Measurements from ENCODE around the gene TSPYL1. TPM values are rescaled to one million over a fixed set of nuclear protein-coding genes. Genes with fewer than 3 reads are reported as not detected.
A peak's percentile ranks its signal among the peaks of the same experiment; 100 is the strongest.

TSPYL1 gene
- total and polyA plus RNA-seq, 2 of the 8 experiments (the other 6 are each of a cell fraction or from before 2014, with no cell fraction given): 33.2 to 79.1 TPM

DNA sequence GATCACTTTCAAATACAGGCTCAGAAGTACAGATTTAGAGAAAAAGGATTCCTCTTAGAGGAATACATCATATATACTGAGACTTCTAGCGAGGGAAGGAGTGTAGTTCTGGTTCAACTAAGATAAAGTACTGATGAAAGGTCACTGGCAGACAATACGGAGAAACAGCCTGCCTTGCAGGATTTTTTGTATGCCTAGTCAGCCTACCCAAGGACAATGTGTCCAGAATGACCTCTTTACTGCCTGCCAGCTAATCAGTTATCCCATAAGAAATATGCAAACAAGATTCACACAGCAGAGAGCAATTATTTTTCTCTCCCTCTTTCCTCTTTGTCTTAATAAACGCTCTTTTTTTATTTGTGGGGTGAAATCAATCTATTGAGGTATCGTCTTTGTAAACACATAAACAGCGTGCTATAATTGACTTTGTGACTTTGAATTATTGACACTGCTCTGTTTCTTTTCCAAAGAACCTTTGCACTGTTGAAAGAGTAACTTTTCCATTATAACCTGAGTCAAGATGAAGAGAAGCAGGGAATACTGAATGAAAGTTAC is 24.4 kb downstream of the TSPYL1 start:
- H3K23ac ChIP-seq (ENCODE audit: insufficient read length): no peak overlapping the region
- H3K4me2 ChIP-seq (ENCODE audit: insufficient read depth in 1 of 2, low read depth in 2 of 2, low read length in 2 of 2): peak overlapping the region; percentile 19 to 91; a peak in 2 of 4 replicates
- DNase-seq (ENCODE audit: low read depth in 1 of 2, low spot score in 2 of 2) (no peak), FAIRE-seq (no peak)
- H3K79me2 ChIP-seq (ENCODE audit: control insufficient read depth in 1 of 2, insufficient read depth in 2 of 2, low read length in 2 of 2): peaks cover 0 to 33% of the 10 kb centered on the region in 2 experiments; a peak in 2 of 4 replicates
- WGBS, 2 experiments (ENCODE audit: extremely low coverage in 1 of 2, insufficient coverage in 1 of 2, insufficient read length in 1 of 2, insufficient replicate concordance in 2 of 2, low coverage in 1 of 2, low lambda C conversion rate in 2 of 2, missing lambda C conversion rate in 1 of 2): 80% methylated on average over 5 of the region's 5 CpGs; no CpG with 5 or more reads in 1 of the 2 experiments
- peaks cover 14% of the 10 kb centered on the region; the same call in 1 of the 2 replicates for H3K79me1 ChIP-seq (ENCODE audit: low read depth, low read length)
- no peak overlapping the region for H2BK12ac ChIP-seq (ENCODE audit: low read depth, low read length)
- peak overlapping the region in 1 of 4 experiments; percentile 85; a peak in 1 of 8 replicates for H3K4me3 ChIP-seq (ENCODE audit: extremely low read depth in 1 of 4, insufficient read depth in 2 of 4, low read depth in 3 of 4, low read length in 4 of 4)
- H4K91ac ChIP-seq (replicated peaks; ENCODE audit: insufficient read length, low read length): no peak overlapping the region
- no peak overlapping the region for H3K18ac ChIP-seq (ENCODE audit: extremely low read depth, low read length)
- no peak overlapping the region for H3K4ac ChIP-seq (replicated peaks; ENCODE audit: insufficient read length, low read depth, low read length)
- no peak overlapping the region for H3K14ac ChIP-seq (ENCODE audit: insufficient read length)
- peaks cover 0 to 3% (median 0%) of the 10 kb centered on the region in 4 experiments; a peak in 1 of 8 replicates for H3K36me3 ChIP-seq (ENCODE audit: control insufficient read depth in 2 of 4, insufficient read depth in 4 of 4, low read length in 3 of 4)
- H3K27me3 ChIP-seq (replicated peaks in 1 of 4; ENCODE audit: control insufficient read depth in 3 of 4, extremely low read depth in 1 of 4, insufficient read depth in 3 of 4, low read length in 3 of 4): no peaks in the 10 kb centered on the region
- no peak overlapping the region for H3K27ac ChIP-seq (ENCODE audit: low read depth, low read length)
- no peak overlapping the region for H4K5ac ChIP-seq (ENCODE audit: insufficient read length, low read depth, low read length)
- H3K56ac ChIP-seq (replicated peaks; ENCODE audit: insufficient read length, low read depth, low read length): no peak overlapping the region
- peaks cover 9% of the 10 kb centered on the region; the same call in 1 of the 2 replicates for H3K23me2 ChIP-seq (ENCODE audit: low read depth, low read length)
- H4K8ac ChIP-seq (ENCODE audit: extremely low read depth, insufficient read depth, low read length): no peak overlapping the region
- peak overlapping the region in 1 of 4 experiments; percentile 42; a peak in 2 of 7 replicates for H3K9ac ChIP-seq (replicated peaks in 1 of 4; ENCODE audit: extremely low read depth in 1 of 4, low read depth in 3 of 4, low read length in 3 of 4)
- no peak overlapping the region for H2BK20ac ChIP-seq (ENCODE audit: low read length)
- CTCF ChIA-PET (ENCODE audit: partially characterized antibody): interaction anchor here (1.1 to 1.8 kb wide), 2 partner anchors 14 to 40 kb away, joined by 3 to 5 read pairs; no protein-coding TSS in a partner anchor
- no peak overlapping the region for H2AK5ac ChIP-seq (ENCODE audit: low read depth, low read length)
- H4K20me1 ChIP-seq (replicated peaks in 1 of 2; ENCODE audit: control insufficient read depth in 1 of 2, insufficient read depth in 2 of 2, low read length in 2 of 2): peaks cover 0 to 1% of the 10 kb centered on the region in 2 experiments
- H2BK120ac ChIP-seq (replicated peaks; ENCODE audit: low read depth, low read length): no peak overlapping the region
- no peak overlapping the region for H2BK5ac ChIP-seq (ENCODE audit: low read depth, low read length)
- no peak overlapping the region for H2AFZ ChIP-seq (ENCODE audit: low read length)
- H3K4me1 ChIP-seq (replicated peaks in 1 of 4; ENCODE audit: control insufficient read depth in 3 of 4, insufficient read depth in 4 of 4, low read length in 3 of 4): peaks cover 6 to 21% (median 16%) of the 10 kb centered on the region in 4 experiments
- H3K9me3 ChIP-seq (ENCODE audit: insufficient read depth in 2 of 2, low read depth in 1 of 2, low read length in 1 of 2): no peaks in the 10 kb centered on the region
- no peak overlapping the region for H2BK15ac ChIP-seq (ENCODE audit: low read length)
- POLR2A ChIA-PET (ENCODE audit: partially characterized antibody): interaction anchor here (1.1 to 5.2 kb wide), 4 partner anchors 11 to 24 kb away, joined by 3 to 37 read pairs (median 14); partner anchors contain the start of gene TSPYL1
- TF ChIP-seq MAFK (IDR thresholded peaks at IDR 0.05; ENCODE audit: low read depth, low read length): no peak
- no peak for TF ChIP-seq HDAC6 (IDR thresholded peaks at IDR 0.05; ENCODE audit: low read depth, low read length)
- no peak for TF ChIP-seq RAD21 (IDR thresholded peaks at IDR 0.05 in 1 of 2, conservative IDR thresholded peaks at IDR 0.05 in 1 of 2; ENCODE audit: low read depth in 2 of 2, low read length in 2 of 2)
- no peak for TF ChIP-seq POU5F1 (IDR thresholded peaks at IDR 0.05; ENCODE audit: low read depth, low read length)
- no peak for TF ChIP-seq SUZ12 (IDR thresholded peaks at IDR 0.05; ENCODE audit: low read length)
- no peak for TF ChIP-seq NRF1 (IDR thresholded peaks at IDR 0.05; ENCODE audit: low read depth, low read length)
- no peak for TF ChIP-seq SIN3A (conservative IDR thresholded peaks at IDR 0.05 in 1 of 2, IDR thresholded peaks at IDR 0.05 in 1 of 2; ENCODE audit: low read depth in 1 of 2, low read length in 2 of 2)
- TF ChIP-seq, protein P1, sequence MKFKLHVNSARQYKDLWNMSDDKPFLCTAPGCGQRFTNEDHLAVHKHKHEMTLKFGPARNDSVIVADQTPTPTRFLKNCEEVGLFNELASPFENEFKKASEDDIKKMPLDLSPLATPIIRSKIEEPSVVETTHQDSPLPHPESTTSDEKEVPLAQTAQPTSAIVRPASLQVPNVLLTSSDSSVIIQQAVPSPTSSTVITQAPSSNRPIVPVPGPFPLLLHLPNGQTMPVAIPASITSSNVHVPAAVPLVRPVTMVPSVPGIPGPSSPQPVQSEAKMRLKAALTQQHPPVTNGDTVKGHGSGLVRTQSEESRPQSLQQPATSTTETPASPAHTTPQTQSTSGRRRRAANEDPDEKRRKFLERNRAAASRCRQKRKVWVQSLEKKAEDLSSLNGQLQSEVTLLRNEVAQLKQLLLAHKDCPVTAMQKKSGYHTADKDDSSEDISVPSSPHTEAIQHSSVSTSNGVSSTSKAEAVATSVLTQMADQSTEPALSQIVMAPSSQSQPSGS (IDR thresholded peaks at IDR 0.05; ENCODE audit: low read length): no peak
- no peak for TF ChIP-seq ZNF274 (IDR thresholded peaks at IDR 0.05; ENCODE audit: borderline replicate concordance, extremely low read depth, low read length)

Measured in H1 (cell line).